GM12875 (cell line): Measurements from ENCODE around the gene HJURP.

Source experiments
- H3K4me3 ChIP-seq: one replicate; pipeline ENCODE4 v1.5.1; 2011; ENCODE audit warnings: low read depth, low read length, control low read depth
- TF ChIP-seq, protein P1 (sequence below): IDR thresholded peaks from 2 replicates; pipeline ENCODE4 v1.5.1; 2011; ENCODE audit warnings: low read depth, mild to moderate bottlenecking, control low read depth, inconsistent platforms, low read length, moderate library complexity, borderline replicate concordance; ENCODE audit not compliant: insufficient read depth

The HJURP gene

DNA sequence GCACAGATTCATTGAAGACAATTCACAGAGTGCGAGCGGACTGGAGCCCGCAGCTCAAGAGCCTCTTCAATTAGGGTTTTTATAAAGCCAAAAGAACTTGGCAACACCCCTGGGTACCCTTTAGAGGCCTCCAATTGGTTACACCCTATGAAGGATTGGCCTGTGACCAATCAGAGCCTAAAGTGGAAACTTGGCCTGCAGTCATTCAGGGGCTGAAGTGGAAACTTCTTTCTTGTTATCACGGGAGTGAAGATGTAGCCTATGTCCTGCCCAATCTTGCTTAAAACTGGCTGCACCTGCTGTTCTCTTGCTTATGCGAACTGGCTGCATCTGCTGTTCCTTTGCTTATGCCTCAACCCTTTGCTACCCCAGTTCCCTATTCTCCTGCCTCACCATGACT lies 1.8 kb upstream of the HJURP start:
- H3K4me3 ChIP-seq, result no peak overlapping the region
- TF ChIP-seq, protein P1, sequence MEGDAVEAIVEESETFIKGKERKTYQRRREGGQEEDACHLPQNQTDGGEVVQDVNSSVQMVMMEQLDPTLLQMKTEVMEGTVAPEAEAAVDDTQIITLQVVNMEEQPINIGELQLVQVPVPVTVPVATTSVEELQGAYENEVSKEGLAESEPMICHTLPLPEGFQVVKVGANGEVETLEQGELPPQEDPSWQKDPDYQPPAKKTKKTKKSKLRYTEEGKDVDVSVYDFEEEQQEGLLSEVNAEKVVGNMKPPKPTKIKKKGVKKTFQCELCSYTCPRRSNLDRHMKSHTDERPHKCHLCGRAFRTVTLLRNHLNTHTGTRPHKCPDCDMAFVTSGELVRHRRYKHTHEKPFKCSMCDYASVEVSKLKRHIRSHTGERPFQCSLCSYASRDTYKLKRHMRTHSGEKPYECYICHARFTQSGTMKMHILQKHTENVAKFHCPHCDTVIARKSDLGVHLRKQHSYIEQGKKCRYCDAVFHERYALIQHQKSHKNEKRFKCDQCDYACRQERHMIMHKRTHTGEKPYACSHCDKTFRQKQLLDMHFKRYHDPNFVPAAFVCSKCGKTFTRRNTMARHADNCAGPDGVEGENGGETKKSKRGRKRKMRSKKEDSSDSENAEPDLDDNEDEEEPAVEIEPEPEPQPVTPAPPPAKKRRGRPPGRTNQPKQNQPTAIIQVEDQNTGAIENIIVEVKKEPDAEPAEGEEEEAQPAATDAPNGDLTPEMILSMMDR, result no peak

DNA sequence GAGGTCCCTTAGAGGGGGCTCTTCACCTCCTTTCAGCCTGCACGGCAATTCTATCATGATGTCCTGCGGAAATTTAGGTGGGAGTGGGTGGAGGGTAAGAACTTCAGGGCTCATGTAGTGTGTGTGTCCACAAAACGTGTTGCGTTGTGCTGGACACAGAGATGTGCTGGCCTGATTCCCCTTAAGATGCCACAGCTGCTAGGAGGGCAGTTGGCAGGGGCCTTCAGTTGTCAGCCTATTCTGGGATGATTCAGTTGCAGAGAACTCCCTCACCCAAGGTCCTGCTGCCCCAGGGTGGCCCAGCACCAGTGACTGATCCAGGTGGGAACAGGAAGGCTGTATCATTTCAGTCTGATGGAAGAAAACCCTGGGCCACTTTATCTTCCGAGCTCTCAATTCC lies 1.0 kb upstream of the HJURP start:
- H3K4me3 ChIP-seq, result no peak overlapping the region
- TF ChIP-seq, protein P1, result no peak

DNA sequence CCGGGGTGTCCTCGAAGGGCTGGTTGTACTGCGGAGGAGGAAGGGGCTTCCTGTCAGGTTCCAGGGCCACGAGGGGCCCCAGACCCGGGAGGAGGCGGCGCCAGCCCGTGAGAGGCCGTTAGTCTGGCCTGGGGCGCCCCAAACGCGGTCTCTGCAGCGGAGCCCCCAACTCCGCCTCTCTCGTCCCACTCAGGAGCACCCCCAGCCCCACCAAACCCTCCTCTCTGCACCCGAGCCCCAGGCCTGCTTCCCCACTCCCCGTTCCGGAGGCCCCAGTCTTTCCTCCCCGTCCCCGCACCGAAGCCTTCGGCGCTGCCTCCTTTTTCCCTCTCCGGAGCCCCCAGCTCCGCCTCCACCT lies 473 bp downstream of the HJURP start:
- H3K4me3 ChIP-seq, result peak overlapping the region; percentile 67
- TF ChIP-seq, protein P1, result no peak

DNA sequence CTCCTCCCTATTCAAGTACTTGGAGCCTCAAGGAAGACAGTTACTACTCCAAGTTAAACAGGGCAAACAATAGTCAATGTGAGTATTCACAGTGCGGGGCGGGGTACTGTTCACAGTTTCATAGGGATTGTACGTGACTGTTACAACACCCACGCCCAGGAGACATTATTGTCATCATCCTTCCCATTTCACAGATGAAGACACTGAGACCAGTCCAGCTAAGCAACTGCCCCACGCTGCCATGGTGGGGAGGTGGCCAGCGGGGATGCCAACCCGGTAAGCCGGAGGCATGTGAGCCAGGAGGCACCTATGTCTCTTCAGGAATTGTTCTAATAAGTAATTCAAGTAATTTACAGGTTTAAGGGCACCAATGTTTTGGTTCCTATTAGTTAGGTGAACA lies 982 bp downstream of the HJURP start:
- peak overlapping the region; percentile 67 for H3K4me3 ChIP-seq
- TF ChIP-seq, protein P1, result no peak

DNA sequence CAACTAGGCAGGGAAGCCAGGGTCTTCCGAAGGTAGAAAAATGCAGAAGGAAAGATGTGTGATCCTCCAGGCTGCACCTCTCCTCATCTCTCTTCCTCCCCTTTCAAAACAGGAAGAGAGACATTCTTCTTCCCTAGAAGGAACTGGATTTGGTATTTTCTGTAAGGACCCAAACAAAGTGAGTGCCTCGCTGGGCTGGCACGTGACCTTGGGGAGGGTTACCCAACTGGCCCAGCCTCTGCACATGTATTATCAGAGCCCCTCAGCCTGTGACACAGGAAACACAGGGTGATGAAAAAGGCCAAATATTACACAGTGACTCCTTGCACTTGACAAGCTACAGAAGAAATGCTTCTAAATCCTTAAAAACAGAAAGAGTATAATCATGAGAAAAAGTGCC lies 2.3 kb downstream of the HJURP start:
- TF ChIP-seq, protein P1, result no peak
- no peak overlapping the region for H3K4me3 ChIP-seq

DNA sequence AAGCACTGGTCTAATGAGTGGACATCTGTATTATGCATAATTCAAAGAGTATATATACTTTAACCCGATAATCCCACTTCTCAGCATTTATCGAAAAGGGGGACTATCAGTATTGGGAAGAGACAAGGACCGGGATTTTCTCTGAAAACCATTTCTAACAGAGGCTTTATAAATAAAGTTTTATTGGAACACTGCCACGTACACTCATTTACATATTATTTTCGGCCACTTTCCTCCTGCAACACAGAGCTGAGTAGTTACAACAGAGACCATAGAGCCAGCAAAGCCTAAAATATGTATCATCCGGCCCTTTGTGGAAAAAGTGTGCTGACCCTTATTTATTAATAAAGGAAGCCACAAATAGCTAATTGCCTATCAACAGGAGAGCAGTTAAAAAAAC lies 3.2 kb downstream of the HJURP start:
- TF ChIP-seq, protein P1, result no peak

DNA sequence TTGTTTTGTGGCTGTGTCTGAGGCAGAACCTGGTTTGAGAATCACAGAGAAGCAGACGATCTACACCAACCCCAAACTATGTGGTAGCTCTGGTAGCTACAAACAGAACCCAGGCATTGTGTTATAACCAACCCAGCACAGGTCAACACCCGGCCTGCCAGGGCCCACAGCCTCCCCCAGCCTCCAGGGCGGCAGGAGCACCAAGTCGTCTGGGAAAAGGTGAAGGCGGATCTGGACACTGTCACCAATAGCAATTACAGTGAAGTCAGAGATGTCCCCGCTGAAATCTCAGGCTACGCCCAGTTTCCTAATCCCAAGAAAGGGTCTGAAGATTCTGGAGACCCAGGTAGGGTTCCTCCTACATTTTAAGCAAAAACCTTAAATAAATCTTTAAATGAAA lies 3.6 kb downstream of the HJURP start:
- TF ChIP-seq, protein P1, result no peak
- no peak overlapping the region for H3K4me3 ChIP-seq

More for the DNA sequence above, 3.2 kb downstream of the HJURP start:
- no peak overlapping the region for H3K4me3 ChIP-seq
